HepG2 (cell line): ENCODE measurements around the gene SH2D3A. TPM values are rescaled to one million over a fixed set of nuclear protein-coding genes. Genes with fewer than 3 reads are reported as not detected.

Source experiments
- AGO2 ChIP-seq: fragments of 200-400 bp; formaldehyde crosslinking; optimal IDR thresholded peaks from 2 replicates; pipeline ENCODE3; 2017; ENCODE audit warnings: mild to moderate bottlenecking, low read depth, low read length, moderate library complexity
- NRL ChIP-seq: sonication (generic); formaldehyde crosslinking; IDR thresholded peaks from 2 replicates; pipeline ENCODE4 v1.5.0; 2020; ENCODE audit warnings: missing genetic modification reagents, mild to moderate bottlenecking, moderate library complexity, borderline replicate concordance
- PHF20 ChIP-seq: sonication (generic); formaldehyde crosslinking; IDR thresholded peaks from 2 replicates; pipeline ENCODE4 v1.5.0; 2020; ENCODE audit warnings: mild to moderate bottlenecking, missing genetic modification reagents
- RBM39 ChIP-seq: fragments of 200-400 bp; formaldehyde crosslinking; IDR thresholded peaks from one replicate; pipeline ENCODE4 v1.6.1; 2018; ENCODE audit warnings: antibody characterized with exemption, mild to moderate bottlenecking, low read depth, low read length; ENCODE audit not compliant: poor library complexity, severe bottlenecking
- SIX4 ChIP-seq: sonication (generic); formaldehyde crosslinking; IDR thresholded peaks from 2 replicates; pipeline ENCODE4 v1.4.0; 2020; ENCODE audit warnings: missing genetic modification reagents
- SRSF1 ChIP-seq: fragments of 200-400 bp; formaldehyde crosslinking; optimal IDR thresholded peaks from 2 replicates; pipeline ENCODE3; 2017; ENCODE audit warnings: mild to moderate bottlenecking, low read depth, low read length, moderate library complexity
- YY1 ChIP-seq: IDR thresholded peaks from 2 replicates; pipeline ENCODE4 v1.6.1; 2011; ENCODE audit warnings: low read length, low read depth, moderate library complexity, mild to moderate bottlenecking; ENCODE audit not compliant: insufficient read depth, insufficient replicate concordance
- ZNF224 ChIP-seq: sonication (generic); formaldehyde crosslinking; IDR thresholded peaks from 2 replicates; pipeline ENCODE4 v1.5.0; 2020; ENCODE audit warnings: mild to moderate bottlenecking, missing genetic modification reagents
- ZNF331 ChIP-seq: sonication (generic); formaldehyde crosslinking; IDR thresholded peaks from 2 replicates; pipeline ENCODE4 v1.4.0; 2020; ENCODE audit warnings: missing genetic modification reagents
- ZNF589 ChIP-seq: sonication (generic); formaldehyde crosslinking; conservative IDR thresholded peaks from 2 replicates; pipeline ENCODE4 v1.8.0; 2022; ENCODE audit warnings: mild to moderate bottlenecking, moderate library complexity, missing genetic modification reagents
- polyA plus RNA-seq, 8 experiments: library from polyadenylated mRNA; depleted of rRNA in 3 of 8; stranded (reverse) in 7 of 8; unstranded in 1 of 8; fragments of >200 nt; fragmentation: Illumina TruSeq in 4 of 8; extraction: Trizol in 4 of 8; gene quantifications; 2 replicates each; pipeline versions ENCODE4 v1.2.1 to v1.2.3, GENCODE V29; 2011 to 2016; ENCODE audit warnings: low read depth in 4 of 8, missing spikeins in 1 of 8, mixed read lengths in 1 of 8; ENCODE audit not compliant: insufficient read depth in 1 of 8
- total RNA-seq, 5 experiments: library from RNA; depleted of rRNA; stranded (reverse); fragments of >200 nt; fragmentation: Illumina TruSeq; extraction: Trizol; gene quantifications; 2 replicates each; pipeline ENCODE4 v1.2.3, GENCODE V29; 2016; ENCODE audit warnings: low read depth in 1 of 5
- TF ChIP-seq, protein P1 (sequence below): sonication (generic); formaldehyde crosslinking; IDR thresholded peaks from 2 replicates; pipeline ENCODE4 v1.5.1; 2020; ENCODE audit warnings: mild to moderate bottlenecking, missing genetic modification reagents, borderline replicate concordance
- TF ChIP-seq, protein P2 (sequence below): sonication (generic); formaldehyde crosslinking; IDR thresholded peaks from 2 replicates; pipeline ENCODE4 v1.5.0; 2020; ENCODE audit warnings: missing genetic modification reagents, mild to moderate bottlenecking, borderline replicate concordance
- TF ChIP-seq, protein P3 (sequence below): sonication (generic); formaldehyde crosslinking; IDR thresholded peaks from 2 replicates; pipeline ENCODE4 v1.8.0; 2022; ENCODE audit warnings: missing genetic modification reagents, mild to moderate bottlenecking, moderate library complexity, borderline replicate concordance
- TF ChIP-seq, protein P4 (sequence below): sonication (generic); formaldehyde crosslinking; IDR thresholded peaks from 2 replicates; pipeline ENCODE4 v1.4.0; 2020; ENCODE audit warnings: missing genetic modification reagents

The SH2D3A gene
- total and polyA plus RNA-seq, 2 of the 13 experiments (the other 11 are each of a cell fraction or from before 2014, with no cell fraction given): 1.0 to 2.2 TPM

DNA sequence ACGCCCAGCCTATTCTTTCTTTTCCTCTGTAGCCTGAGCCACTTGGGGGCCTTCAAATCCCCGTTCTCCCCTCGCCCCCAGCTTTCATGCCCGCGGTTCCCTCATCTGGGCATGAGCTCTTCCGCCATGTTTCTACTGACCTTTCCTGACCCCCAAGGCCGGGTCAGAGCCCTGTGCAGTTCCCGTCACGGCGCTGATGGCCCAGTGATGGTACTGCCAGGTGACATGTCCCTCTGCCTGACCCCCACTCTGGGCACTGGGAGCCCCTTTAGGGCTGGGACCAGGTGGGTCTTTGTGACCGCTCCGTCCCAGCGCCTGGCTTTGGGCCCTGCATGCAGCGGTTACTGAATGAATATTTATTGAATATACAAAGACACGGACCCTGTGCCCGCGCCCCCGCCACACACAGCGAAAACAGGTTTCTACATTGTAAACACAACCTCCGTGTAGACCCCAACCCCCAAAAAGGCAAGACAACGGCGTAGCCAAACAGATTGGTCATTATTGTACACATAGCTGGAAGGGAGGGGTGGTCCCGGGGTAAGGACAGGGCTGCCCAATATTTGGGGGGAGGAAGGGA is 37.6 kb downstream of the SH2D3A start (continued):
- TF ChIP-seq, protein P1, sequence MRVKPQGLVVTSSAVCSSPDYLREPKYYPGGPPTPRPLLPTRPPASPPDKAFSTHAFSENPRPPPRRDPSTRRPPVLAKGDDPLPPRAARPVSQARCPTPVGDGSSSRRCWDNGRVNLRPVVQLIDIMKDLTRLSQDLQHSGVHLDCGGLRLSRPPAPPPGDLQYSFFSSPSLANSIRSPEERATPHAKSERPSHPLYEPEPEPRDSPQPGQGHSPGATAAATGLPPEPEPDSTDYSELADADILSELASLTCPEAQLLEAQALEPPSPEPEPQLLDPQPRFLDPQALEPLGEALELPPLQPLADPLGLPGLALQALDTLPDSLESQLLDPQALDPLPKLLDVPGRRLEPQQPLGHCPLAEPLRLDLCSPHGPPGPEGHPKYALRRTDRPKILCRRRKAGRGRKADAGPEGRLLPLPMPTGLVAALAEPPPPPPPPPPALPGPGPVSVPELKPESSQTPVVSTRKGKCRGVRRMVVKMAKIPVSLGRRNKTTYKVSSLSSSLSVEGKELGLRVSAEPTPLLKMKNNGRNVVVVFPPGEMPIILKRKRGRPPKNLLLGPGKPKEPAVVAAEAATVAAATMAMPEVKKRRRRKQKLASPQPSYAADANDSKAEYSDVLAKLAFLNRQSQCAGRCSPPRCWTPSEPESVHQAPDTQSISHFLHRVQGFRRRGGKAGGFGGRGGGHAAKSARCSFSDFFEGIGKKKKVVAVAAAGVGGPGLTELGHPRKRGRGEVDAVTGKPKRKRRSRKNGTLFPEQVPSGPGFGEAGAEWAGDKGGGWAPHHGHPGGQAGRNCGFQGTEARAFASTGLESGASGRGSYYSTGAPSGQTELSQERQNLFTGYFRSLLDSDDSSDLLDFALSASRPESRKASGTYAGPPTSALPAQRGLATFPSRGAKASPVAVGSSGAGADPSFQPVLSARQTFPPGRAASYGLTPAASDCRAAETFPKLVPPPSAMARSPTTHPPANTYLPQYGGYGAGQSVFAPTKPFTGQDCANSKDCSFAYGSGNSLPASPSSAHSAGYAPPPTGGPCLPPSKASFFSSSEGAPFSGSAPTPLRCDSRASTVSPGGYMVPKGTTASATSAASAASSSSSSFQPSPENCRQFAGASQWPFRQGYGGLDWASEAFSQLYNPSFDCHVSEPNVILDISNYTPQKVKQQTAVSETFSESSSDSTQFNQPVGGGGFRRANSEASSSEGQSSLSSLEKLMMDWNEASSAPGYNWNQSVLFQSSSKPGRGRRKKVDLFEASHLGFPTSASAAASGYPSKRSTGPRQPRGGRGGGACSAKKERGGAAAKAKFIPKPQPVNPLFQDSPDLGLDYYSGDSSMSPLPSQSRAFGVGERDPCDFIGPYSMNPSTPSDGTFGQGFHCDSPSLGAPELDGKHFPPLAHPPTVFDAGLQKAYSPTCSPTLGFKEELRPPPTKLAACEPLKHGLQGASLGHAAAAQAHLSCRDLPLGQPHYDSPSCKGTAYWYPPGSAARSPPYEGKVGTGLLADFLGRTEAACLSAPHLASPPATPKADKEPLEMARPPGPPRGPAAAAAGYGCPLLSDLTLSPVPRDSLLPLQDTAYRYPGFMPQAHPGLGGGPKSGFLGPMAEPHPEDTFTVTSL (CRISPR knock-in tag): peak; percentile 72; the same call in 1 of the 2 replicates
- TF ChIP-seq, protein P2, sequence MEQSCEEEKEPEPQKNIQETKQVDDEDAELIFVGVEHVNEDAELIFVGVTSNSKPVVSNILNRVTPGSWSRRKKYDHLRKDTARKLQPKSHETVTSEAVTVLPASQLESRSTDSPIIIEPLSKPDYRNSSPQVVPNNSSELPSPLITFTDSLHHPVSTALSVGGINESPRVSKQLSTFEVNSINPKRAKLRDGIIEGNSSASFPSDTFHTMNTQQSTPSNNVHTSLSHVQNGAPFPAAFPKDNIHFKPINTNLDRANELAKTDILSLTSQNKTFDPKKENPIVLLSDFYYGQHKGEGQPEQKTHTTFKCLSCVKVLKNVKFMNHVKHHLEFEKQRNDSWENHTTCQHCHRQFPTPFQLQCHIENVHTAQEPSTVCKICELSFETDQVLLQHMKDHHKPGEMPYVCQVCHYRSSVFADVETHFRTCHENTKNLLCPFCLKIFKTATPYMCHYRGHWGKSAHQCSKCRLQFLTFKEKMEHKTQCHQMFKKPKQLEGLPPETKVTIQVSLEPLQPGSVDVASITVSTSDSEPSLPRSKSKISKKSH (CRISPR knock-in tag): peak; percentile 80; the same call in 1 of the 2 replicates
- 0 out of 2 replicates have a peak, but pooled peaks have one; percentile 27 for TF ChIP-seq ZNF224 (CRISPR knock-in tag)
- TF ChIP-seq SIX4 (CRISPR knock-in tag): no peak
- TF ChIP-seq ZNF589: 0 out of 2 replicates have a peak, but pooled peaks have one; percentile 48
- peak; percentile 69 for TF ChIP-seq RBM39
- TF ChIP-seq PHF20 (CRISPR knock-in tag): 0 out of 2 replicates have a peak, but pooled peaks have one; percentile 1
- TF ChIP-seq YY1: peak; percentile 49
- TF ChIP-seq, protein P3, sequence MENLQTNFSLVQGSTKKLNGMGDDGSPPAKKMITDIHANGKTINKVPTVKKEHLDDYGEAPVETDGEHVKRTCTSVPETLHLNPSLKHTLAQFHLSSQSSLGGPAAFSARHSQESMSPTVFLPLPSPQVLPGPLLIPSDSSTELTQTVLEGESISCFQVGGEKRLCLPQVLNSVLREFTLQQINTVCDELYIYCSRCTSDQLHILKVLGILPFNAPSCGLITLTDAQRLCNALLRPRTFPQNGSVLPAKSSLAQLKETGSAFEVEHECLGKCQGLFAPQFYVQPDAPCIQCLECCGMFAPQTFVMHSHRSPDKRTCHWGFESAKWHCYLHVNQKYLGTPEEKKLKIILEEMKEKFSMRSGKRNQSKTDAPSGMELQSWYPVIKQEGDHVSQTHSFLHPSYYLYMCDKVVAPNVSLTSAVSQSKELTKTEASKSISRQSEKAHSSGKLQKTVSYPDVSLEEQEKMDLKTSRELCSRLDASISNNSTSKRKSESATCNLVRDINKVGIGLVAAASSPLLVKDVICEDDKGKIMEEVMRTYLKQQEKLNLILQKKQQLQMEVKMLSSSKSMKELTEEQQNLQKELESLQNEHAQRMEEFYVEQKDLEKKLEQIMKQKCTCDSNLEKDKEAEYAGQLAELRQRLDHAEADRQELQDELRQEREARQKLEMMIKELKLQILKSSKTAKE (CRISPR knock-in tag): peak; percentile 24
- peak; percentile 79 for TF ChIP-seq AGO2
- peak; percentile 47 for TF ChIP-seq SRSF1
- peak; percentile 21 for TF ChIP-seq NRL
- TF ChIP-seq, protein P4, sequence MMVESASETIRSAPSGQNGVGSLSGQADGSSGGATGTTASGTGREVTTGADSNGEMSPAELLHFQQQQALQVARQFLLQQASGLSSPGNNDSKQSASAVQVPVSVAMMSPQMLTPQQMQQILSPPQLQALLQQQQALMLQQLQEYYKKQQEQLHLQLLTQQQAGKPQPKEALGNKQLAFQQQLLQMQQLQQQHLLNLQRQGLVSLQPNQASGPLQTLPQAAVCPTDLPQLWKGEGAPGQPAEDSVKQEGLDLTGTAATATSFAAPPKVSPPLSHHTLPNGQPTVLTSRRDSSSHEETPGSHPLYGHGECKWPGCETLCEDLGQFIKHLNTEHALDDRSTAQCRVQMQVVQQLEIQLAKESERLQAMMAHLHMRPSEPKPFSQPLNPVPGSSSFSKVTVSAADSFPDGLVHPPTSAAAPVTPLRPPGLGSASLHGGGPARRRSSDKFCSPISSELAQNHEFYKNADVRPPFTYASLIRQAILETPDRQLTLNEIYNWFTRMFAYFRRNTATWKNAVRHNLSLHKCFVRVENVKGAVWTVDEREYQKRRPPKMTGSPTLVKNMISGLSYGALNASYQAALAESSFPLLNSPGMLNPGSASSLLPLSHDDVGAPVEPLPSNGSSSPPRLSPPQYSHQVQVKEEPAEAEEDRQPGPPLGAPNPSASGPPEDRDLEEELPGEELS (CRISPR knock-in tag): 0 out of 2 replicates have a peak, but pooled peaks have one; percentile 41
- no peak for TF ChIP-seq ZNF331
